Fibroblast of skin of left biceps (primary cell): ENCODE results near the gene ATF4.
A peak's percentile ranks its signal among the peaks of the same experiment; 100 is the strongest.

Experiments used
- DNase-seq, 2 experiments: peaks; one replicate each; pipeline ENCODE4 v3.0.0-alpha.2; 2013; ENCODE audit warnings: low read depth in 2 of 2

Gene ATF4

GRCh38 chr22:39520226-39521105, at the start of gene ATF4:
TSS of gene ATF4 (plus strand) at chr22:39520562. CDS start at chr22:39521446, 884 bp downstream.
- DNase-seq: peak; percentile 99

- DNase-seq: peak; percentile 5 to 12
Observed at GRCh38 chr22:39471381-39472141, 48.8 kb upstream of the ATF4 start.

- DNase-seq: no peak
Observed at GRCh38 chr22:39472570-39473556, 47.5 kb upstream of the ATF4 start.

- DNase-seq: no peak
Observed at GRCh38 chr22:39473851-39474250, 46.5 kb upstream of the ATF4 start.

GRCh38 chr22:39474351-39475111, 45.8 kb upstream of the ATF4 start:
- no peak for DNase-seq

GRCh38 chr22:39475337-39475736, 45.0 kb upstream of the ATF4 start:
- no peak for DNase-seq

- no peak for DNase-seq
Observed at GRCh38 chr22:39475902-39476301, 44.5 kb upstream of the ATF4 start.

GRCh38 chr22:39476664-39477063, 43.7 kb upstream of the ATF4 start:
- DNase-seq: no peak

- DNase-seq: no peak
Observed at GRCh38 chr22:39477542-39477941, 42.8 kb upstream of the ATF4 start.

GRCh38 chr22:39478441-39478850, 41.9 kb upstream of the ATF4 start:
- no peak for DNase-seq

GRCh38 chr22:39479254-39479653, 41.1 kb upstream of the ATF4 start:
- DNase-seq: no peak

GRCh38 chr22:39480557-39480956, 39.8 kb upstream of the ATF4 start:
- DNase-seq: no peak

GRCh38 chr22:39481054-39481453, 39.3 kb upstream of the ATF4 start:
- DNase-seq: no peak

- no peak for DNase-seq
Observed at GRCh38 chr22:39481595-39481994, 38.8 kb upstream of the ATF4 start.

GRCh38 chr22:39482768-39483167, 37.6 kb upstream of the ATF4 start:
- DNase-seq: no peak

GRCh38 chr22:39486951-39487825, 33.2 kb upstream of the ATF4 start:
- DNase-seq: no peak

- DNase-seq: no peak
Observed at GRCh38 chr22:39487826-39488520, 32.4 kb upstream of the ATF4 start.

GRCh38 chr22:39488563-39489083, 31.7 kb upstream of the ATF4 start:
- no peak for DNase-seq
